ENCODE results near the gene IMPDH2.
A peak's percentile ranks its signal among the peaks of the same experiment; 100 is the strongest.

IMPDH2 gene

GRCh38 chr3:49028673-49029562 lies at the start of gene IMPDH2:
Gene IMPDH2, minus strand, starts transcription at chr3:49029398. Its CDS starts 48 bp downstream, at chr3:49029350.
- peak; percentile 82 to 83 for DNase-seq

- no peak for DNase-seq
Observed at GRCh38 chr3:49076646-49077045, 47.4 kb upstream of the IMPDH2 start.

GRCh38 chr3:49076116-49076515 lies 46.9 kb upstream of the IMPDH2 start:
- DNase-seq = no peak

GRCh38 chr3:49058011-49058410 lies 28.8 kb upstream of the IMPDH2 start:
- no peak for DNase-seq

- DNase-seq = no peak
Observed at GRCh38 chr3:49057268-49057667, 28.1 kb upstream of the IMPDH2 start.

GRCh38 chr3:49054344-49054862 lies 25.2 kb upstream of the IMPDH2 start:
- DNase-seq = no peak

GRCh38 chr3:49053543-49053942 lies 24.3 kb upstream of the IMPDH2 start:
- DNase-seq = no peak

- no peak for DNase-seq
Observed at GRCh38 chr3:49035281-49035680, 6.1 kb upstream of the IMPDH2 start.

- DNase-seq = no peak
Observed at GRCh38 chr3:49034650-49035049, 5.5 kb upstream of the IMPDH2 start.

- no peak for DNase-seq
Observed at GRCh38 chr3:49032646-49033304, 3.6 kb upstream of the IMPDH2 start.

GRCh38 chr3:49030321-49030720 lies 1.1 kb upstream of the IMPDH2 start:
- DNase-seq = no peak

GRCh38 chr3:49029563-49029884 lies 326 bp upstream of the IMPDH2 start:
- no peak for DNase-seq

- DNase-seq = no peak
Observed at GRCh38 chr3:49028298-49028672, 913 bp downstream of the IMPDH2 start.

- DNase-seq = no peak
Observed at GRCh38 chr3:49027634-49028033, 1.6 kb downstream of the IMPDH2 start.

GRCh38 chr3:49026536-49026935 lies 2.7 kb downstream of the IMPDH2 start:
- DNase-seq = no peak

- DNase-seq = no peak
Observed at GRCh38 chr3:49025793-49026520, 3.2 kb downstream of the IMPDH2 start.

GRCh38 chr3:49025005-49025792 lies 4.0 kb downstream of the IMPDH2 start:
- no peak for DNase-seq

GRCh38 chr3:49024449-49024848 lies 4.7 kb downstream of the IMPDH2 start:
- DNase-seq = no peak

GRCh38 chr3:49023775-49024174 lies 5.4 kb downstream of the IMPDH2 start:
- no peak for DNase-seq

GRCh38 chr3:49022688-49023171 lies 6.5 kb downstream of the IMPDH2 start:
- DNase-seq = no peak

GRCh38 chr3:49021813-49022687 lies 7.1 kb downstream of the IMPDH2 start, which contains the start of gene NDUFAF3:
Gene NDUFAF3, plus strand, starts transcription at chr3:49022121. Its CDS starts 24 bp downstream, at chr3:49022145.
- peak; percentile 95 to 96 for DNase-seq
